Small intestine (tissue), 7 donors: ENCODE data around the gene DPY19L3. TPM values are rescaled to one million over a fixed set of nuclear protein-coding genes. Genes with fewer than 3 reads are reported as not detected.

Experiments used
- DNase-seq, 2 donors: peaks; one replicate each; pipeline versions ENCODE4 v3.0.0 to v3.0.0-alpha.2; 2013
- FAIRE-seq: peaks from 2 replicates; lab custom pipeline; 2012; peaks lifted over from hg19 to GRCh38; lab: Jason Lieb, UNC
- H3K27ac ChIP-seq, 3 donors: one replicate each; pipeline ENCODE4 v1.5.1; 2013; ENCODE audit warnings: low read length in 2 of 3, mild to moderate bottlenecking in 2 of 3, control low read depth in 1 of 3, inconsistent platforms in 1 of 3, low read depth in 1 of 3, moderate library complexity in 1 of 3
- H3K27me3 ChIP-seq, 3 donors: one replicate each; pipeline ENCODE4 v1.6.1; 2013; ENCODE audit warnings: low read length in 3 of 3, inconsistent platforms in 1 of 3; ENCODE audit not compliant: control insufficient read depth in 3 of 3, insufficient read depth in 3 of 3
- H3K36me3 ChIP-seq, 3 donors: one replicate each; pipeline ENCODE4 v1.6.1; 2013; ENCODE audit warnings: low read length in 3 of 3, inconsistent platforms in 1 of 3, low read depth in 1 of 3, mild to moderate bottlenecking in 1 of 3, moderate library complexity in 1 of 3; ENCODE audit not compliant: control insufficient read depth in 3 of 3, insufficient read depth in 2 of 3
- H3K4me1 ChIP-seq, 3 donors: one replicate each; pipeline ENCODE4 v1.6.1; 2013; ENCODE audit warnings: low read length in 2 of 3, inconsistent platforms in 1 of 3, low read depth in 1 of 3, mild to moderate bottlenecking in 1 of 3, moderate library complexity in 1 of 3; ENCODE audit not compliant: control insufficient read depth in 3 of 3, insufficient read depth in 2 of 3
- H3K4me3 ChIP-seq, 3 donors: one replicate each; pipeline ENCODE4 v1.5.1; 2013; ENCODE audit warnings: low read length in 3 of 3, control low read depth in 1 of 3, inconsistent platforms in 1 of 3, low read depth in 1 of 3, mild to moderate bottlenecking in 1 of 3, moderate library complexity in 1 of 3
- H3K9me3 ChIP-seq, 2 donors: one replicate each; pipeline ENCODE4 v1.6.1; 2013; ENCODE audit warnings: low read depth in 1 of 2, low read length in 1 of 2; ENCODE audit not compliant: control insufficient read depth in 2 of 2, insufficient read depth in 1 of 2
- WGBS, 3 donors: extraction: QIAGEN DNeasy Blood & Tissue Kit; methylation state at CpG; one replicate each; pipeline ENCODE4 v1.1.7; 2013; 5-methylcytosine and 5-hydroxymethylcytosine counted together
- polyA plus RNA-seq, 4 donors: library from polyadenylated mRNA; stranded (reverse) in 3 of 4; unstranded in 1 of 4; fragments of 200-250 nt in 3 of 4; fragments of 120-200 nt in 1 of 4; gene quantifications; one replicate each; pipeline versions ENCODE4 v1.2.1 to v1.2.3, GENCODE V29; 2013
- donor health status: healthy with polysubstance abuse.
- donor health status: control.
- donor health status: control.
- donor health status: Bipolar disorder and iron deficiency.
- donor health status: healthy.

DPY19L3 gene
- polyA plus RNA-seq, 4 donors: 2.7 to 34.7 (median 3.6) TPM

DNA sequence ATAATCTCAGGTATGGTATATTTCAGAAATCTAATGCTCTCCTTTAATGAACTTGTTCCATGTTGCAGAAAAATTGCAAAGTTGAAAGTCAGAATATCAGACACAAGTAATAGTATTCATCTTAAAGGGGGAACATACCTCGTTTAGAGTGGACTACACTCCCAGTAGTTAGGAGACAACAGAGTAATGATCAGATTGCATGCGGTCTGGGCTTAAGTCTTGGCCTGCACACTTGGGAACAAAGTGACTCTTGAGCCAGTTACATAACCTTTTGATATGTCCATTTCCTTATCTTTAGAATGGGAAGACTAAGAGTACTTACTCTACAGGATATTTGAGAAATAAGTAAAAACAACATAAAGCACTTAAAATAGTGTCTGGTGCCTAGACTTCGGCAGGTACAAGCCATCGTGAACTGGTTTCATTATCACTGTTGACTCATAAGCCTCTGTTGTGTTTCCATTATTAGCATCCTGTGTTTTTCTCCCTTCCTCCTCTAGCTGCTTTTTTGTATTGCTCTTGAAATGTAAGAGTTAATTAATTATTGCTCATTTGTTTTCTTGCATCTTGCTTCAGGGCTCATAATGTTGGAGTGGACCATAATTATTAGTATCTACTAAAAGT is 53.0 kb downstream of the DPY19L3 start:
- no peaks in the 10 kb centered on the region for H3K9me3 ChIP-seq
- H3K27ac ChIP-seq: peak overlapping the region in 1 of 3 donors; percentile 47
- no peak overlapping the region for H3K4me3 ChIP-seq
- FAIRE-seq (no peak), DNase-seq (no peak)
- H3K4me1 ChIP-seq: no peaks in the 10 kb centered on the region
- H3K36me3 ChIP-seq: peaks cover 4 to 12% (median 8%) of the 10 kb centered on the region in 3 donors
- WGBS, 3 donors: 66 to 72% (median 71%) methylated on average over 4 of the region's 4 CpGs
- no peaks in the 10 kb centered on the region for H3K27me3 ChIP-seq

DNA sequence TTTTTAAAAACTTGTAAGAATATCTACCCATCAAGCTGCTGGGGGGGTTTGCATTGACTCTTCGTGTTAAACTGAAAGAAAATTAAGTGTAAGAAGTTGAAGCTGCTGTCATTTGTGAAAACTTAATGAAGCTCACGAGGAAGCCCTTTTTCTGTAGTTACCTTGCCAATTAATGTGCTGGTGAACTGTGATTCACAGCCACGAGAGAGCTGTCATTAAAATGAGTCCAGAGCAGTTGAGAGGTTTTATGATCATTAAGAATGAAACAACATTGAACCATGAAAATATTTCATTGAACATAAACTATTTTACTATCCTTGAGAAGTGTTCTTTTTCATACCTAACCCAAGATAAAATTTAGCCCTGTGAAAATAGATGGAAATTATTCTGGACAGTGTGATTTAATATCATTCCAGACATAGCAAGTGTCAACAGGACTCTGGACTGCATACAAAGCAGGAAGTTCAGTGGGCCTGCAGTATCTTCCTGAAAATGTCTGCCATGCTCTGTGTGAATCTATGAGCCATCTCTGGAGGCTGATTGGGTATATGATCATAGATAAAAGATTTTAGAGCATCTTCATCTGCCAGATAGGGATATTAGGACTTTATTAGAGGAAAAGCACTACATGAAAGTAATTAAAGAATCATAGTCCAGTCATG is 53.8 kb downstream of the DPY19L3 start:
- Histone ChIP-seq H3K27me3 (no peaks in the 10 kb centered on the region), H3K27ac (peak overlapping the region in 1 of 3 donors; percentile 47), H3K9me3 (no peaks in the 10 kb centered on the region), H3K4me1 (no peaks in the 10 kb centered on the region), H3K36me3 (peaks cover 4 to 12% (median 8%) of the 10 kb centered on the region in 3 donors), H3K4me3 (no peak overlapping the region)
- FAIRE-seq (no peak), DNase-seq (peak; percentile 26 to 72)
- WGBS, 3 donors: 37 to 70% (median 62%) methylated on average over 3 of the region's 3 CpGs

DNA sequence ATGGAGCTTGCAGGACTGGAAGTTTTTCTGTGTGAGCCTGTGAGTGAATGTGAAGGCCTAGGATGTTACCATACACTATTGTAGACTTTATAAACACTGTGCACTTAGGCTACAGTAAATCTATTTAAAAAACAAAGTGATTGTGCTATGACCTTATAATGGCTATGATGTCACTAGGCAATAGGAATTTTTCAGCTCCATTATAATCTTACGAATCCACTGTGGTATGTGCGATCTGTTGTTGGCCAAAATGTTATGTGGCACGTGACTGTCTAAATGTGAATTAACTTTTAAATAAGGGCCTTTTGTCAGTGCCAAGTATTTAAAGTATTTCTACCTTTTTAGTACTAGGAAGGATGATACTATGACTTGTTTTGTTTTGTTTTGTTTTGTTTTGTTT is 54.9 kb downstream of the DPY19L3 start:
- Histone ChIP-seq H3K27me3 (no peaks in the 10 kb centered on the region), H3K27ac (no peak overlapping the region), H3K4me1 (no peaks in the 10 kb centered on the region), H3K4me3 (no peak overlapping the region), H3K9me3 (no peaks in the 10 kb centered on the region), H3K36me3 (peaks cover 4 to 11% (median 8%) of the 10 kb centered on the region in 3 donors)
- WGBS, 3 donors: 93 to 97% (median 95%) methylated on average over 3 of the region's 3 CpGs
- no peak for DNase-seq
- FAIRE-seq: no peak

GRCh38 chr19:32464279-32464678 is 58.7 kb downstream of the DPY19L3 start:
- Histone ChIP-seq H3K36me3 (peaks cover 0 to 7% (median 2%) of the 10 kb centered on the region in 3 donors), H3K27me3 (no peaks in the 10 kb centered on the region), H3K9me3 (no peaks in the 10 kb centered on the region), H3K27ac (no peak overlapping the region), H3K4me1 (no peaks in the 10 kb centered on the region), H3K4me3 (no peak overlapping the region)
- 66 to 79% (median 73%) methylated on average over 2 of the region's 2 CpGs for WGBS, 3 donors
- no peak for FAIRE-seq
- DNase-seq: peak in 1 of 2 donors; percentile 17

DNA sequence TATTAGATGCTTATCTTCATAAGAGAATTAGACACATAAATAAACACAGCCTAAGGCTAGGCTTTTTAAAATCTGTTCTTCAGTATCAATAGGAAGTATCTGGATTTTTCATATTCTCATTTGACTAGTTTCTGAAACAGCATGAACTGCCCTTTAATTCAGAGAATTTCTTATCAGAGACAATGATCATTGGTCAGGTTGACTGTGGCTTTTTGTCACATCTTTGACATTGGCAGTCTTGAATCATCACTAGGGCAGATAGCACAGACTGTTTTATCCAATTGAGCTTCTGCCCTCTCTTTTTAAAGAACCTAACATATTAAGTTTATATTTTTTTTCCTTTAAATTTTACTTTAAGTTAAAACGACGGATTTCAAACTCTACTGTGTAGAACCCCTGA is 59.6 kb downstream of the DPY19L3 start:
- Histone ChIP-seq H3K36me3 (peaks cover 0 to 7% (median 2%) of the 10 kb centered on the region in 3 donors), H3K9me3 (no peaks in the 10 kb centered on the region), H3K4me3 (no peak overlapping the region), H3K27ac (no peak overlapping the region), H3K4me1 (no peaks in the 10 kb centered on the region), H3K27me3 (no peaks in the 10 kb centered on the region)
- no peak for DNase-seq
- 96 to 97% (median 97%) methylated on average over 2 of the region's 2 CpGs for WGBS, 3 donors
- no peak for FAIRE-seq

DNA sequence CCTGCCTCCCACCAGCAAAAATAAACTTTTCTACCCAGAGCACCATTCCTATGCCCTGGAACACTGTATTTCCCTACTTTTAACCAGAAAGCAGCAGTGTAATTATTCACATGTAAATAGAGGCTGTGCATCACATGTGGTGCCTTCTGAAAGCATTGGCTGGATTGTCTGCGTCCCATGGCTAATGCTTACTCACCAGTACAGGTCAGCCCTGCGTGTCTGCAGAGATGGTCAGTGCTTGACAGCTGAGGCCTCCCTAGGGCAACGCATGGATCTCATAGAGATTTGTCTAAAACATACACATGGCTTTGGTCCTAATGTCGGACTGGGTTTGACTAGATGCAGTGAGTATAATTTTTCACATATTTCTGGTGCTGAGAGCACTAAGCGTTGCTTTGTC is 64.2 kb downstream of the DPY19L3 start:
- H3K4me1 ChIP-seq: no peaks in the 10 kb centered on the region
- H3K9me3 ChIP-seq: no peaks in the 10 kb centered on the region
- peaks cover 0 to 16% (median 2%) of the 10 kb centered on the region in 3 donors for H3K36me3 ChIP-seq
- no peak for FAIRE-seq
- no peaks in the 10 kb centered on the region for H3K27me3 ChIP-seq
- H3K4me3 ChIP-seq: no peak overlapping the region
- DNase-seq: no peak
- WGBS, 3 donors: 88 to 96% (median 93%) methylated on average over 5 of the region's 5 CpGs
- no peak overlapping the region for H3K27ac ChIP-seq

- no peak overlapping the region for H3K4me3 ChIP-seq
- no peak for FAIRE-seq
- no peaks in the 10 kb centered on the region for H3K27me3 ChIP-seq
- DNase-seq: no peak
- H3K36me3 ChIP-seq: peaks cover 0 to 13% (median 2%) of the 10 kb centered on the region in 3 donors
- H3K27ac ChIP-seq: no peak overlapping the region
- H3K9me3 ChIP-seq: no peaks in the 10 kb centered on the region
- no peaks in the 10 kb centered on the region for H3K4me1 ChIP-seq
- 77 to 94% (median 91%) methylated on average over 7 of the region's 7 CpGs for WGBS, 3 donors
Observed at GRCh38 chr19:32471095-32471494, 65.5 kb downstream of the DPY19L3 start.

- 82 to 86% (median 85%) methylated on average over 7 of the region's 7 CpGs for WGBS, 3 donors
- Histone ChIP-seq H3K27ac (no peak overlapping the region), H3K36me3 (peaks cover 0 to 10% (median 2%) of the 10 kb centered on the region in 3 donors), H3K4me3 (no peak overlapping the region), H3K9me3 (no peaks in the 10 kb centered on the region), H3K27me3 (no peaks in the 10 kb centered on the region), H3K4me1 (no peaks in the 10 kb centered on the region)
- FAIRE-seq (no peak), DNase-seq (no peak)
Observed at GRCh38 chr19:32471811-32472210, 66.2 kb downstream of the DPY19L3 start.
